ENCODE measurements around the gene PCCB.

GRCh38 chr3:136330900-136331299 is 80.8 kb downstream of the PCCB start:
- TF ChIP-seq CTCF (conservative IDR thresholded peaks at IDR 0.05; ENCODE audit: low read depth, low read length) (no peak), EZH2 (IDR thresholded peaks at IDR 0.05; ENCODE audit: low read length, unreplicated experiment) (no peak), EZH2phosphoT487 (IDR thresholded peaks at IDR 0.05; ENCODE audit: borderline replicate concordance, low read length) (no peak)
